Measurements from ENCODE around the gene TMEM94. TPM values are rescaled to one million over a fixed set of nuclear protein-coding genes. Genes with fewer than 3 reads are reported as not detected.
"Not testable (repeated sequence)": the region's sequence is repeated elsewhere in the genome, so short reads cannot be mapped to it uniquely, and the experiment has no call there.

The TMEM94 gene
- total and polyA plus RNA-seq, 2 experiments from 2014 or later = 43.5 to 53.5 TPM

DNA sequence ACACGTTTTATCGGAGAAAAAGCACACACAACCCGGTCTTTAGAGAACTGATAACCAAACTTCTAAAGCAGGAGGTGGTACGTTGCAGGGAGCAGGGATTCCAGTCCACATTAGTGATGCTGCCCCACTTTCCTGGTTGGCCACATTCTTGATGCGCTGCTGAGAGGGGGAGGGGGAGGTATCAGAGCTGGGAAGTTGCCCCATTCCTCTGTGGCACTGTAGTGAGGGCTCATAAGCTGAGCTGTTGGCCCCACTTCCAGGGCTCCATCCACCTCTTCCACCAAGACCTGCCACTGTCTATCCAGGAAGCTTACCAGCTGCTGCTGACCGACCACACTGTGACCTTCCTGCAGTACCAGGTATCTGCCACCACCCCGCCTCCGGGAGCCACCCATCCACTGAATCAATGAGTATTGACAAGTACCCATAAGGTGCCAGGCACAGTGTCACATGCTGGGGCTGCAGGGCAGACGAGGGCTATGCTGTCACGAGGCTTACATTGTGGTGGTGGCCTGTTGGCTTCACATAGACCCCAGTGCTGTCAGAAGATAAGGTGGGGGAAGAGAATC, 60.9 kb downstream of the TMEM94 start:
- peak overlapping the region; percentile 88 for H2AFZ ChIP-seq

GRCh38 chr17:75518201-75518600, 61.8 kb downstream of the TMEM94 start:
- H3K27ac ChIP-seq = no peak overlapping the region
- H3K79me2 ChIP-seq = peaks cover 48% of the 10 kb centered on the region
- H3K4me3 ChIP-seq = no peak overlapping the region
- WGBS (ENCODE audit: low lambda C conversion rate, missing lambda C conversion rate) = 90% methylated on average over 3 of the region's 3 CpGs
- no peaks in the 10 kb centered on the region for H3K36me3 ChIP-seq (replicated peaks; ENCODE audit: insufficient read depth, low read depth)
- H3K4me1 ChIP-seq (ENCODE audit: insufficient read depth) = peaks cover 24% of the 10 kb centered on the region
- H2AFZ ChIP-seq = no peak overlapping the region
- no peaks in the 10 kb centered on the region for H3K9me3 ChIP-seq (ENCODE audit: low read depth)
- H3K4me2 ChIP-seq = peak overlapping the region; percentile 99
- H3K9me2 ChIP-seq (replicated peaks; ENCODE audit: insufficient read depth) = no peaks in the 10 kb centered on the region
- DNase-seq (ENCODE audit: low spot score) = no peak
- peaks cover 13% of the 10 kb centered on the region for H4K20me1 ChIP-seq (ENCODE audit: insufficient read depth, poor library complexity, severe bottlenecking)
- H3K27me3 ChIP-seq = no peaks in the 10 kb centered on the region
- TF ChIP-seq EZH2 (IDR thresholded peaks at IDR 0.05; ENCODE audit: borderline replicate concordance) (no peak), EZH2phosphoT487 (IDR thresholded peaks at IDR 0.05; ENCODE audit: low read depth, severe bottlenecking, unreplicated experiment) (no peak), CTCF (IDR thresholded peaks at IDR 0.05; ENCODE audit: poor library complexity) (no peak)

More for the DNA sequence above, 60.9 kb downstream of the TMEM94 start:
- Histone ChIP-seq H3K9me2 (replicated peaks; ENCODE audit: insufficient read depth) (no peaks in the 10 kb centered on the region), H3K27me3 (no peaks in the 10 kb centered on the region), H3K27ac (peak overlapping the region; percentile 92), H4K20me1 (ENCODE audit: insufficient read depth, poor library complexity, severe bottlenecking) (peaks cover 14% of the 10 kb centered on the region), H3K4me1 (ENCODE audit: insufficient read depth) (peaks cover 32% of the 10 kb centered on the region), H3K4me2 (peak overlapping the region; percentile 99), H3K36me3 (replicated peaks; ENCODE audit: insufficient read depth, low read depth) (no peaks in the 10 kb centered on the region), H3K79me2 (peaks cover 55% of the 10 kb centered on the region), H3K9me3 (ENCODE audit: low read depth) (no peaks in the 10 kb centered on the region), H3K4me3 (peak overlapping the region; percentile 96)
- WGBS (ENCODE audit: low lambda C conversion rate, missing lambda C conversion rate) = 24% methylated on average over 10 of the region's 10 CpGs
- TF ChIP-seq EZH2 (IDR thresholded peaks at IDR 0.05; ENCODE audit: borderline replicate concordance) (no peak), EZH2phosphoT487 (IDR thresholded peaks at IDR 0.05; ENCODE audit: low read depth, severe bottlenecking, unreplicated experiment) (no peak), CTCF (IDR thresholded peaks at IDR 0.05; ENCODE audit: poor library complexity) (no peak)
- no peak for DNase-seq (ENCODE audit: low spot score)

DNA sequence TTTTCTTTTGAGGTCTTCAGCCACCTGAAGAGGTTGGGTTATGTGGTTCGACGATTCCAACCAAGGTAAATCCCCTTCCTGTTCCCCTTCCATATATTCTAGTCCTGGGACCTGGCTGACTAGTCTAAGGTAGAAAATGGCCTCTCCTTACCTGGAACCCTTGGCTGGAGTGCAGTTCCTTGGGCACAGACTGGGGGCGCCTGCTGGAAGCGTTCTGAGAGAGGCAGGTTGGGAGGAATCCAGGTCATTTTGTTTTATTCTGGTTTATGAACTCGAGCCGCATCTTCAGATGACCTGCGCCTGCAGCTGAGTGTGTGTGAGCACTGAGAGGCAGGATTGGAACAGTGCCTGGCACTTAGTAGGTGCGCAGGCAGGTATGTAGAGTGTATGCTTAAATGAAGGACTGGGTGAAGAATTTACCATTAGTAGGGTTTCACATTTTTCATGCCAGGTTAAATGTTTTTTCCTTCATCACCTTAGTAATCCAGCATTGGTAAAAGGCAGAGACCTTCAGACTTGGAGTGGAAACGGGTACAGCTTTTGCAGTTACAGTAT, 62.6 kb downstream of the TMEM94 start:
- Histone ChIP-seq H3K9me2 (replicated peaks; ENCODE audit: insufficient read depth) (no peaks in the 10 kb centered on the region), H3K27ac (no peak overlapping the region), H3K9me3 (ENCODE audit: low read depth) (no peaks in the 10 kb centered on the region), H3K79me2 (peaks cover 40% of the 10 kb centered on the region), H4K20me1 (ENCODE audit: insufficient read depth, poor library complexity, severe bottlenecking) (peaks cover 6% of the 10 kb centered on the region), H3K36me3 (replicated peaks; ENCODE audit: insufficient read depth, low read depth) (no peaks in the 10 kb centered on the region), H3K4me3 (no peak overlapping the region), H3K27me3 (no peaks in the 10 kb centered on the region), H2AFZ (no peak overlapping the region), H3K4me2 (no peak overlapping the region), H3K4me1 (ENCODE audit: insufficient read depth) (peaks cover 15% of the 10 kb centered on the region)
- TF ChIP-seq EZH2 (IDR thresholded peaks at IDR 0.05; ENCODE audit: borderline replicate concordance) = no peak
- no peak for TF ChIP-seq EZH2phosphoT487 (IDR thresholded peaks at IDR 0.05; ENCODE audit: low read depth, severe bottlenecking, unreplicated experiment)
- TF ChIP-seq CTCF (IDR thresholded peaks at IDR 0.05; ENCODE audit: poor library complexity) = no peak
- 93% methylated on average over 9 of the region's 9 CpGs for WGBS (ENCODE audit: low lambda C conversion rate, missing lambda C conversion rate)
- no peak for DNase-seq (ENCODE audit: low spot score)

GRCh38 chr17:75520413-75520812, 64.0 kb downstream of the TMEM94 start:
- Histone ChIP-seq H3K4me1 (ENCODE audit: insufficient read depth) (peaks cover 14% of the 10 kb centered on the region), H3K79me2 (peaks cover 28% of the 10 kb centered on the region)
- not testable (repeated sequence) for DNase-seq (ENCODE audit: low spot score); H3K4me2 ChIP-seq; H3K36me3 ChIP-seq (replicated peaks; ENCODE audit: insufficient read depth, low read depth); H4K20me1 ChIP-seq (ENCODE audit: insufficient read depth, poor library complexity, severe bottlenecking); H2AFZ ChIP-seq; H3K27ac ChIP-seq; H3K9me3 ChIP-seq (ENCODE audit: low read depth); H3K4me3 ChIP-seq; H3K27me3 ChIP-seq; H3K9me2 ChIP-seq (replicated peaks; ENCODE audit: insufficient read depth)
- 98% methylated on average over 8 of the region's 8 CpGs for WGBS (ENCODE audit: low lambda C conversion rate, missing lambda C conversion rate)

Measured in hepatocyte (in vitro differentiated cells).